Stimulated activated naive CD8-positive, alpha-beta T cell treated with anti-CD3 and anti-CD28 coated beads, Interleukin-15, Interleukin-2, amounts not matched to agents 100 ng/mL and 50 ng/mL, for 24 hours (primary cell): ENCODE measurements around the gene RP2.

ENCODE experiments used
- H3K27ac Mint-ChIP-seq: one replicate; pipeline ENCODE4 v1.8.0; 2021; ENCODE audit warnings: mild to moderate bottlenecking, mixed read lengths
- H3K27me3 Mint-ChIP-seq: one replicate; pipeline ENCODE4 v1.8.0; 2021; ENCODE audit warnings: mixed read lengths
- H3K36me3 Mint-ChIP-seq: one replicate; pipeline ENCODE4 v1.8.0; 2021; ENCODE audit warnings: low read depth, mixed read lengths
- H3K4me1 Mint-ChIP-seq: one replicate; pipeline ENCODE4 v1.8.0; 2021; ENCODE audit warnings: low read depth, mixed read lengths
- H3K4me3 Mint-ChIP-seq: one replicate; pipeline ENCODE4 v1.8.0; 2021; ENCODE audit warnings: mild to moderate bottlenecking, mixed read lengths
- H3K9me3 Mint-ChIP-seq: one replicate; pipeline ENCODE4 v1.8.0; 2021; ENCODE audit warnings: mixed read lengths

RP2 gene

DNA sequence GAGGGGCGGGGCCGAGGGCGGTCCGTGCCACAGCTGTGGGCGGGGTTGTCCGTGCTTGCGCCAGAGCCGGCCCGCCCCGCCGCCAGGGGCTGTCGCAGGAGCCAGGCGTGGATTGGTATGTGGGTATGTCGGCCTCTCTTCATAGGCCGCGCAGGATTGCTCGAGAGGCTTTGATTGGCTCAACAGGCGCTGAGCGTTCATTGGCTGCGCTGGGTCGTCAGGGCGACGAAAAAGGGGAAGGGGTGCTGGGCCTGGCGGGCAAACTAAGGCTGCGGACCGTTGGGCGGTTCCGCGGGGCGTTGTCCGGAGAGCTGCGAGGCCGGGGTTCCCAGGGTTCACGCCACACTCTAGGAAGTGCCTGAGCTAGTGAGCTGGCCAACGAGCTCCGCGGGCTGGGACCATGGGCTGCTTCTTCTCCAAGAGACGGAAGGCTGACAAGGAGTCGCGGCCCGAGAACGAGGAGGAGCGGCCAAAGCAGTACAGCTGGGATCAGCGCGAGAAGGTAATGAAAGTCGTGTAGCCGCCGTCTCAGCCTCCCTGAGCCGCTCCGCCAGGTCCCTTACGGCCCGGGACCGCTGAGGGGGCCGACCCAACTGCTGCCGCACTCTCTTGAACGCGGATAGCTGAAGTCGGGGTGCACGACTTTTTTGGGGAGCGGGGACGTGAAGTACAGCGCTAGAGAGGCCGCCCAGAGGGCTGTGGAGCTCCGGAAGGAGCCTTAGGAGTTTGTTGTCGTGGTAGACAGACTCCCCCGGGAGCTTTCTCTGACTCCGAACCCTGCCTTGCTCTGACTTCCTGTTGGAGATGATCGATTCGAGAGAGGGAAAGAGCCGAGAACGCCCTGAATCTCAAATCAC is at the start of gene RP2:
Gene RP2 (plus strand): TSS at position 343 of the 857 bp plus-strand sequence. CDS start 58 bp downstream, at position 401.
- Mint-ChIP-seq H3K4me3 (peak within 1 kb of the TSS; percentile 94), H3K9me3 (no peaks in the 10 kb centered on the region), H3K36me3 (no peaks in the 10 kb centered on the region), H3K27ac (peak within 1 kb of the TSS; percentile 91), H3K27me3 (no peaks in the 10 kb centered on the region), H3K4me1 (peaks cover 21% of the 10 kb centered on the region)

DNA sequence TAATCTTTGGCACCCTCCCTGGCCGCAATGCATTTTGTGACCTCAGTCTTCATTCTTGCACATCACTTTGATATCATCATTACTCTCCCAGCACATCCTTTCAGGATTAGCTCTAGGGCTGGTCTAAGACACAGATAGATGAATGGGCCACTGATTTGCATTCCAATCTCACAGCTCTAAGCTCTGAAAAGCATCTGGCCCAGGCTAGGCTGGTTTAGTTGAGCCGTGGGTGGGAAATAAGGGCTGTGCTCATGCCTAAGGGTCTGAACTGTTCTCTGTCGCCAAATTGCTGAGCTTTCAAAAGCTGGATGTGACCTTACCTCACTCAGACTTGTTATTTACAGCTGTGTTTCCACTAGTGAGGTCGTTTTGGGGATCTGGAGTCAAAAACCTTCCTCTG is 47.9 kb upstream of the RP2 start:
- Mint-ChIP-seq H3K4me1 (peaks cover 23% of the 10 kb centered on the region), H3K27me3 (no peaks in the 10 kb centered on the region), H3K4me3 (no peak overlapping the region), H3K9me3 (no peaks in the 10 kb centered on the region), H3K27ac (no peak overlapping the region), H3K36me3 (no peaks in the 10 kb centered on the region)

GRCh38 chrX:46791927-46792809 is 44.7 kb upstream of the RP2 start:
- Mint-ChIP-seq H3K4me1 (peaks cover 23% of the 10 kb centered on the region), H3K4me3 (peak overlapping the region; percentile 43), H3K9me3 (no peaks in the 10 kb centered on the region), H3K36me3 (no peaks in the 10 kb centered on the region), H3K27ac (no peak overlapping the region), H3K27me3 (no peaks in the 10 kb centered on the region)

- Mint-ChIP-seq H3K4me3 (peak overlapping the region; percentile 43), H3K36me3 (no peaks in the 10 kb centered on the region), H3K27me3 (no peaks in the 10 kb centered on the region), H3K9me3 (no peaks in the 10 kb centered on the region), H3K27ac (no peak overlapping the region), H3K4me1 (peaks cover 23% of the 10 kb centered on the region)
Measured at GRCh38 chrX:46792810-46793188, 44.0 kb upstream of the RP2 start.

DNA sequence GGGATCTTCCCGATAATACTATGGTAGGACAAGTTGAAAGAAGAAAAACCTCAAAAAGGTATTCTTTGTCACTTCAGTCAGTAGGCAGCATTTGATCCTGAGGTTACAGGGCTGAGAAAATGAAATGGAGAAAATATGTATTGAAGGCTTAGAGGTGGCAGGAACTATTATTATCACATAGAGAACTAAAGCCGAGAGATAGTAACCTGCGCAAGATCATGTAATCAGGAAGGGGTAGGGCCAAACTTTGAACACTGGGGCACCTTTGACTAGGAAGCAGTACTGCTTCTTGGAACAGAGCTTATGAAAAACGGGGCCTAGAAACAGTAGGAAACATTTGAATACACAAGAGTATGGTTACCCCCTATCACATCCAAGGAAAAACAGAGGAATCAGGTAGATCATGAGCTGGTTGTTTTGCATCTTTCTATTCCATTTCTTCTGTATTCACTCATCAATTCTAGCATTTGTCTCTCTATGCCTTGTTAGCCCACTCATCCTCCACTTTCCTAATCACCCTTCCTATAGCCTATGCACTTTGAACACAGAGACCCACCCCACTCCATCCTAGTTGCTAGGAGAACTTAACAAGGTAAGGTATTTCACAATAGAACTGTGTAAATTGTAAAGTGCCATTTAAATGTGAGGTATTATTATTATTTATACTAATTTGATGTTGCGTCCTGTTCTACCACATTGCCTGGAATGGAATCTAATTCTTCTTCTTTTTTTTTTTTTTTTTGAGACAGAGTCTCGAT is 43.3 kb upstream of the RP2 start:
- no peaks in the 10 kb centered on the region for H3K27me3 Mint-ChIP-seq
- H3K4me1 Mint-ChIP-seq = peaks cover 23% of the 10 kb centered on the region
- H3K36me3 Mint-ChIP-seq = no peaks in the 10 kb centered on the region
- no peaks in the 10 kb centered on the region for H3K9me3 Mint-ChIP-seq
- H3K27ac Mint-ChIP-seq = no peak overlapping the region
- H3K4me3 Mint-ChIP-seq = no peak overlapping the region

DNA sequence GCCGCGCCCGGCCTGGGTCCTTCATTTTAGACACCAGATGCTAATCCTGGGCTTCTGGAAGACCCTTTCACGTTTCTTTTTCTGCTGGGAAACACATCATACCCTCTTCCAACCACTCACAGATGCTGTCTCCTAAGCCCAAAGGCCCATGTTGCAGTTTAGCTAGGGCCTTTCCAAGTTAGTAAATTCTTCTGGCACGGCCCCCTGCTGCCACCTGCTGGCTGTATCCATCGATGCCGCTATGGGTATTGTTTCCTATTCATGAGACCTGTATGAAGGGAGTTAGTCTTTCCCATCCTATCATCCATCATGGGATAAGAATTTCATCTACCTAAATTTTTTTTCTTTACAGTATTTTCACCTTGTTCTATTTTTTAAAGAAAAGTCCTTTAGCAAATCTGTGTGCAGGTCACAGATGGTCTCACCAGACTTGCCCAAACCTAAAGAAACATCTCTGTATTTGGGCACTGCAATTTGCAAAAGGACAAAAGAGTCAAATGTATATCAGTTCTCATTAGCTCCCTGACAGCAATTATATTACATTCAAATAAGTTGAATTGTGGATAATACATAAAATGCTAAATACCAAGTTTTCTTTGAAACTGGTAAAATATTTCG is 40.2 kb upstream of the RP2 start:
- no peaks in the 10 kb centered on the region for H3K9me3 Mint-ChIP-seq
- H3K27ac Mint-ChIP-seq = no peak overlapping the region
- no peaks in the 10 kb centered on the region for H3K36me3 Mint-ChIP-seq
- H3K4me1 Mint-ChIP-seq = peaks cover 19% of the 10 kb centered on the region
- H3K27me3 Mint-ChIP-seq = no peaks in the 10 kb centered on the region
- H3K4me3 Mint-ChIP-seq = no peak overlapping the region

DNA sequence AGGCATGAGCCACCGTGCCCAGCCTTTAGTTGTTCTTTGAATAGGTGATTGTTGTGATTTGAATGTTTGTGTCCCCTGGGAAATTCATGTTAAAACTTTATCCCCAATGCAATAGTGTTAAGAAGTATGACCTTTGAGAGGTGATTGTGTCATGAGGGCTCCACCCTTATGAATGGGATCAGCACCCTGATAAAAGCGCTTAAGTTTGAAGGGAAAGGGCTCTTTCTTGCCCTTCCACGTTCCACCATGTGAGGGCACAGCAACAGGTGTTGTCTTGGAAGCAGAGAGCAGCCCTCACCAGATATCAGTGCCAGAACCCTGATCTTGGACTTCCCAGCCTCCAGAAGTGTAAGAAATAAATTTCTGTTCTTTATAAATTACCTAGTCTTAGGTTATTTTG is 33.7 kb upstream of the RP2 start:
- Mint-ChIP-seq H3K27ac (no peak overlapping the region), H3K4me3 (no peak overlapping the region), H3K27me3 (no peaks in the 10 kb centered on the region), H3K4me1 (no peaks in the 10 kb centered on the region), H3K9me3 (no peaks in the 10 kb centered on the region), H3K36me3 (no peaks in the 10 kb centered on the region)

GRCh38 chrX:46805270-46805669 is 31.6 kb upstream of the RP2 start:
- H3K27ac Mint-ChIP-seq = no peak overlapping the region
- H3K9me3 Mint-ChIP-seq = no peaks in the 10 kb centered on the region
- H3K27me3 Mint-ChIP-seq = no peaks in the 10 kb centered on the region
- no peaks in the 10 kb centered on the region for H3K36me3 Mint-ChIP-seq
- H3K4me1 Mint-ChIP-seq = no peaks in the 10 kb centered on the region
- no peak overlapping the region for H3K4me3 Mint-ChIP-seq

GRCh38 chrX:46811121-46811520 is 25.7 kb upstream of the RP2 start:
- Mint-ChIP-seq H3K9me3 (no peaks in the 10 kb centered on the region), H3K27me3 (peaks cover 3% of the 10 kb centered on the region), H3K36me3 (no peaks in the 10 kb centered on the region), H3K4me3 (no peak overlapping the region), H3K27ac (no peak overlapping the region), H3K4me1 (no peaks in the 10 kb centered on the region)

GRCh38 chrX:46812445-46812844 is 24.4 kb upstream of the RP2 start:
- no peaks in the 10 kb centered on the region for H3K36me3 Mint-ChIP-seq
- H3K27ac Mint-ChIP-seq = no peak overlapping the region
- H3K9me3 Mint-ChIP-seq = no peaks in the 10 kb centered on the region
- no peak overlapping the region for H3K4me3 Mint-ChIP-seq
- no peaks in the 10 kb centered on the region for H3K4me1 Mint-ChIP-seq
- H3K27me3 Mint-ChIP-seq = peaks cover 3% of the 10 kb centered on the region

DNA sequence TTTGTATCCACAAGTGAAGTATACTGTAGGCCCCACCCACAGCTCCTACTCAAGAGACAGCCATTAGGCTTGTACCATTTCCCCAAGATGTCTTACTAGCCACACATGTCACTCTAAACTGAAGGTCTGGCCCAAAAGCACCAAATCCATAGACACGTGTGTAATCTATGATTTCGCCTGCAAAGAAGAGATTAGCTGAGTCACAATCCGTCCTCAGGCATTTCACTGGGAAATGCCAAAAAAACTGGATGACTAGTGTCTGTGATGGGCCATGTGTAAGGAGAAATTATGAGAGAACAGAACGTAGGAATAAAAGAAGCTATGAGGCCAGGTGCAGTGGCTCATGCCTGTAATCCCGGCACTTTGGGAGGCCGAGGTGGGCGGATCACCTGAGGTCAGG is 21.9 kb upstream of the RP2 start:
- Mint-ChIP-seq H3K36me3 (no peaks in the 10 kb centered on the region), H3K9me3 (no peaks in the 10 kb centered on the region), H3K4me3 (no peak overlapping the region), H3K27me3 (peaks cover 3% of the 10 kb centered on the region), H3K4me1 (no peaks in the 10 kb centered on the region), H3K27ac (no peak overlapping the region)

DNA sequence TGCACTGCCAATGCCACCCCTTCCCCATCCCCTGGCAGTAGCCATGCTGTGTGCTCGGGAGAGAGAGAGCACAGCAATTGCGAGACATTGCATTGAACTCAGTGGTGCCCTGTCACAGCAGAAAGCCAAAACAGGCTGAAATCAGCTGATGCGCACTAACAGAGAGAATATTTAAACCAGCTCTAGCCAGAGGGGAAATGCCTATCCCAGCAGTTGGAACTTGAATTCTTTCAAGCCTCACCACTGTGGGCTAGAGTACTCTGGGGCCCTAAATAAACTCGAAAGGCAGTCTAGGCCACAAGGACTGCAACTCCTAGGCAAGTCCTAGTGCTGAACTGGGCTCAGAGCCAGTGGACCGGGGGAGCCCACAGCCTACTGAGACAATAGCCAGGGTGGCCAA is 17.7 kb upstream of the RP2 start:
- Mint-ChIP-seq H3K27ac (no peak overlapping the region), H3K27me3 (no peaks in the 10 kb centered on the region), H3K9me3 (no peaks in the 10 kb centered on the region), H3K4me3 (no peak overlapping the region), H3K36me3 (no peaks in the 10 kb centered on the region), H3K4me1 (no peaks in the 10 kb centered on the region)

GRCh38 chrX:46820391-46821100 is 16.3 kb upstream of the RP2 start:
- no peaks in the 10 kb centered on the region for H3K4me1 Mint-ChIP-seq
- H3K36me3 Mint-ChIP-seq = no peaks in the 10 kb centered on the region
- no peaks in the 10 kb centered on the region for H3K27me3 Mint-ChIP-seq
- H3K27ac Mint-ChIP-seq = no peak overlapping the region
- no peak overlapping the region for H3K4me3 Mint-ChIP-seq
- no peaks in the 10 kb centered on the region for H3K9me3 Mint-ChIP-seq

GRCh38 chrX:46823481-46823880 is 13.4 kb upstream of the RP2 start:
- H3K36me3 Mint-ChIP-seq = no peaks in the 10 kb centered on the region
- H3K27ac Mint-ChIP-seq = no peak overlapping the region
- no peaks in the 10 kb centered on the region for H3K9me3 Mint-ChIP-seq
- H3K27me3 Mint-ChIP-seq = no peaks in the 10 kb centered on the region
- no peak overlapping the region for H3K4me3 Mint-ChIP-seq
- H3K4me1 Mint-ChIP-seq = no peaks in the 10 kb centered on the region
